ENCODE results near the gene TSC22D1.

- no peak for TF ChIP-seq SIN3A (IDR thresholded peaks at IDR 0.05; ENCODE audit: borderline replicate concordance, insufficient read depth, low read length)
- TF ChIP-seq POLR2AphosphoS5 (IDR thresholded peaks at IDR 0.05; ENCODE audit: low read depth, low read length), result no peak
- TF ChIP-seq TAF1 (IDR thresholded peaks at IDR 0.05; ENCODE audit: borderline replicate concordance, insufficient read depth, low read length), result no peak
- TF ChIP-seq, protein P1, sequence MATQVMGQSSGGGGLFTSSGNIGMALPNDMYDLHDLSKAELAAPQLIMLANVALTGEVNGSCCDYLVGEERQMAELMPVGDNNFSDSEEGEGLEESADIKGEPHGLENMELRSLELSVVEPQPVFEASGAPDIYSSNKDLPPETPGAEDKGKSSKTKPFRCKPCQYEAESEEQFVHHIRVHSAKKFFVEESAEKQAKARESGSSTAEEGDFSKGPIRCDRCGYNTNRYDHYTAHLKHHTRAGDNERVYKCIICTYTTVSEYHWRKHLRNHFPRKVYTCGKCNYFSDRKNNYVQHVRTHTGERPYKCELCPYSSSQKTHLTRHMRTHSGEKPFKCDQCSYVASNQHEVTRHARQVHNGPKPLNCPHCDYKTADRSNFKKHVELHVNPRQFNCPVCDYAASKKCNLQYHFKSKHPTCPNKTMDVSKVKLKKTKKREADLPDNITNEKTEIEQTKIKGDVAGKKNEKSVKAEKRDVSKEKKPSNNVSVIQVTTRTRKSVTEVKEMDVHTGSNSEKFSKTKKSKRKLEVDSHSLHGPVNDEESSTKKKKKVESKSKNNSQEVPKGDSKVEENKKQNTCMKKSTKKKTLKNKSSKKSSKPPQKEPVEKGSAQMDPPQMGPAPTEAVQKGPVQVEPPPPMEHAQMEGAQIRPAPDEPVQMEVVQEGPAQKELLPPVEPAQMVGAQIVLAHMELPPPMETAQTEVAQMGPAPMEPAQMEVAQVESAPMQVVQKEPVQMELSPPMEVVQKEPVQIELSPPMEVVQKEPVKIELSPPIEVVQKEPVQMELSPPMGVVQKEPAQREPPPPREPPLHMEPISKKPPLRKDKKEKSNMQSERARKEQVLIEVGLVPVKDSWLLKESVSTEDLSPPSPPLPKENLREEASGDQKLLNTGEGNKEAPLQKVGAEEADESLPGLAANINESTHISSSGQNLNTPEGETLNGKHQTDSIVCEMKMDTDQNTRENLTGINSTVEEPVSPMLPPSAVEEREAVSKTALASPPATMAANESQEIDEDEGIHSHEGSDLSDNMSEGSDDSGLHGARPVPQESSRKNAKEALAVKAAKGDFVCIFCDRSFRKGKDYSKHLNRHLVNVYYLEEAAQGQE (IDR thresholded peaks at IDR 0.05; ENCODE audit: insufficient read depth in 1 of 2, low read depth in 2 of 2, low read length in 2 of 2), result no peak
- no peak for TF ChIP-seq FOXP2 (optimal IDR thresholded peaks at IDR 0.05; ENCODE audit: borderline replicate concordance, extremely low read depth, extremely low read length, insufficient read depth)
Observed at GRCh38 chr13:44410328-44410859, 165.7 kb downstream of the TSC22D1 start.

Data from PFSK-1 (cell line).